ENCODE measurements around the gene MORN1.
A peak's percentile ranks its signal among the peaks of the same experiment; 100 is the strongest.

The MORN1 gene

DNA sequence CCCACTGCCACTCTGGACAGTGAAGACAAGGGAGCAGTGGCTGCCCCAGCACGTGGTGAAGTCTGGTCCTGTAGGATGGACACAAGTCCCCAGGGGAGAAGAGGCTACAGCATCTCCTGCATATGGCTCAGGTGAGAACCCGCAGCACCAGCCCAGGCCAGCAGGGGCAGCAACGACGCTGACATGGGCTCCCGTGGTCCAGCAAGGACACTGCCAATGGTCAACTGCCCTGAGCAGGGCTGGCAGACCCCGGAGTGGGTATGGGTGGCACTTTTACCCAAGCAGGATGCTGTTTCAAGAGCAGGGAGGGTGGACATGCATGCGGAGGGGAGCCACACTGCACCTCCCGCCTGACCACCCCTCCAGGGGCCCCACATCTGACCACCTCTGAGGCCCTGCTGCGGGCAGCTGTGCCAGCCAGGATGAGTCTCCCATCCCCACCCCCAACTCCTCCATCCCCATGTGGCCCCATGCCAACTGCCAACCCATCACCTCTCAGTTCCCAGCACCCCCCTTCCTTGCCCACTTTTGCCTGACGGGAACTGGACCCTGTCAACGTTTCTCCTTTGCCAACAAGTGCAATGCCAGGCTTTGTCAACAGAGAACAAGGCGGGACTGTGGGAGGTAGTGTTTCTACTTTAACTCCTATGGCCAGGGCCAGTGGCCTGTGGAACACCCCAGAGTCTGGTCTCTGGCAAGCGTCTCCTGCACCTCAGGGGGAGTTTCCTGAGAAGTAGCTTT is 8.6 kb downstream of the MORN1 start:
- peak; percentile 56 for DNase-seq (ENCODE audit: low read depth)
- peak; percentile 73 for TF ChIP-seq CTCF (conservative IDR thresholded peaks at IDR 0.05; ENCODE audit: low read depth, low read length)
- H3K4me3 ChIP-seq (ENCODE audit: low read depth, low read length): no peak overlapping the region

GRCh38 chr1:2381741-2382620 is 9.4 kb downstream of the MORN1 start:
- DNase-seq (ENCODE audit: low read depth): peak; percentile 79
- no peak overlapping the region for H3K4me3 ChIP-seq (ENCODE audit: low read depth, low read length)
- peak; percentile 95 for TF ChIP-seq CTCF (conservative IDR thresholded peaks at IDR 0.05; ENCODE audit: low read depth, low read length)

GRCh38 chr1:2380816-2381591 is 10.3 kb downstream of the MORN1 start:
- TF ChIP-seq CTCF (conservative IDR thresholded peaks at IDR 0.05; ENCODE audit: low read depth, low read length): no peak
- H3K4me3 ChIP-seq (ENCODE audit: low read depth, low read length): no peak overlapping the region
- DNase-seq (ENCODE audit: low read depth): no peak

DNA sequence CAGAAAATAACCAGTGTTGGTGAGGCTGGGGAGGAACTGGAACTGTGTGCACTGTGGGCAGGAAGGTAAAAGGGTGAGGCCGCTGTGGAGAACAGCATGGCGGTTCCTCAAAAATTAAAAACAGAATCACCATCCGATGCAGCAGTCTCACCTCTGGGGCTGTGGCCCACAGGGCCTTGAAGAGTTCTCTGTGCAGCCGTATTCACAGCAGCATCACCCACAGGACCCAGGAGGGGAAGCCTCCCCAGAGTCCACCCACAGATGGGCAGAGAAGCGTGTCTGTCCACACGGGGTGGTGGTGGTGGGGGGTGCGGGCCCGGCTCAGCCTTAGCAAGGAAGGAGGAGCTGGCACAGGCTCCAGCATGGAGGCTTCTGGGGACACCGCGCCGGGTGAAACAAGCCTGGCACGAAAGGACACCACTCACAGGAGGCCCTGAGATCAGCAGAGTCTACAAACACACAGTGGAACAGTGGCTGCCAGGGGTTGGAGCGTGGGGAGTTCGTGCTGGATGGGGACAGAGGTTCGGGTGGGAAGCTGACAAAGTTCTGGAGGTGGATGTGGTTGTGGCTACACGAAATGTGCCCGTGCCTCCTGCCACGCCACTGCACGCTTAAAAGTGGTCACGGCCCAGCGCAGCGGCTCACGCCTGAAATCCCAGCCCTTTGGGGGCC is 11.5 kb downstream of the MORN1 start:
- H3K4me3 ChIP-seq (ENCODE audit: low read depth, low read length): no peak overlapping the region
- no peak for TF ChIP-seq CTCF (conservative IDR thresholded peaks at IDR 0.05; ENCODE audit: low read depth, low read length)
- no peak for DNase-seq (ENCODE audit: low read depth)

GRCh38 chr1:2378956-2379732 is 12.2 kb downstream of the MORN1 start:
- DNase-seq (ENCODE audit: low read depth): no peak
- TF ChIP-seq CTCF (conservative IDR thresholded peaks at IDR 0.05; ENCODE audit: low read depth, low read length): no peak
- H3K4me3 ChIP-seq (ENCODE audit: low read depth, low read length): no peak overlapping the region

DNA sequence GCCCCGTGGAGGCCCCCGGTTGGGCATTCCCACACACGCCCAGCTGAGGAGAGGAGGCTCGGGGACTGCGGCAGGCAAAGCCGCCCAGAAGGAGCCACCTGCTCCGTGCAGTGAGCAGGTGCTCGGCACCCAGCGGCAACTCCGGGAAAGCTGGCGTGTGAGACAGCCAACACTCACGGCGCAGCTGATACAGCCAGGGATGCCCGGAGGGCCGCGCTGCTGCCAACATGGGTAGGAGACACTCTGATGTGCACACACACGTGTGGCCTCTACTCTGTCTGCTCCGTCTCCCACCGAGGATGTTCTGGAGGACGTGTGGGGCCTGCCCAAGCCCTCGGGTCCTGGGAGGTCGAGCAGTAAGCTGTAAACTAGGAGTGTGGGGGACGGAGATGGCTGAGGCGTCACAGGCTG is 12.9 kb downstream of the MORN1 start:
- DNase-seq (ENCODE audit: low read depth): no peak
- no peak overlapping the region for H3K4me3 ChIP-seq (ENCODE audit: low read depth, low read length)
- TF ChIP-seq CTCF (conservative IDR thresholded peaks at IDR 0.05; ENCODE audit: low read depth, low read length): no peak

All from choroid plexus epithelial cell (primary cell).